ENCODE results near the gene NRTN.

NRTN gene

GRCh38 chr19:5789886-5790558, 14.8 kb upstream of the NRTN start:
- CTCF ChIA-PET = interaction anchor here (0.6 to 2.8 kb wide), 4 partner anchors 14 to 100 kb away, joined by 3 to 13 read pairs (median 5); partner anchors contain the start of genes NRTN and RPL36
- DNase-seq (ENCODE audit: low spot score) = peak; percentile 59
- TF ChIP-seq, protein P1, sequence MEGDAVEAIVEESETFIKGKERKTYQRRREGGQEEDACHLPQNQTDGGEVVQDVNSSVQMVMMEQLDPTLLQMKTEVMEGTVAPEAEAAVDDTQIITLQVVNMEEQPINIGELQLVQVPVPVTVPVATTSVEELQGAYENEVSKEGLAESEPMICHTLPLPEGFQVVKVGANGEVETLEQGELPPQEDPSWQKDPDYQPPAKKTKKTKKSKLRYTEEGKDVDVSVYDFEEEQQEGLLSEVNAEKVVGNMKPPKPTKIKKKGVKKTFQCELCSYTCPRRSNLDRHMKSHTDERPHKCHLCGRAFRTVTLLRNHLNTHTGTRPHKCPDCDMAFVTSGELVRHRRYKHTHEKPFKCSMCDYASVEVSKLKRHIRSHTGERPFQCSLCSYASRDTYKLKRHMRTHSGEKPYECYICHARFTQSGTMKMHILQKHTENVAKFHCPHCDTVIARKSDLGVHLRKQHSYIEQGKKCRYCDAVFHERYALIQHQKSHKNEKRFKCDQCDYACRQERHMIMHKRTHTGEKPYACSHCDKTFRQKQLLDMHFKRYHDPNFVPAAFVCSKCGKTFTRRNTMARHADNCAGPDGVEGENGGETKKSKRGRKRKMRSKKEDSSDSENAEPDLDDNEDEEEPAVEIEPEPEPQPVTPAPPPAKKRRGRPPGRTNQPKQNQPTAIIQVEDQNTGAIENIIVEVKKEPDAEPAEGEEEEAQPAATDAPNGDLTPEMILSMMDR (conservative IDR thresholded peaks at IDR 0.05; ENCODE audit: low read depth) = no peak
- POLR2A ChIA-PET (ENCODE audit: low non-redundant PET) = interaction anchor here (0.9 kb wide), 1 partner anchor 114 kb away, joined by 3 read pairs; no protein-coding TSS in a partner anchor
- peak overlapping the region; percentile 97 for H3K27ac ChIP-seq

GRCh38 chr19:5790559-5791520, 14.0 kb upstream of the NRTN start, which contains the start of gene DUS3L:
Gene DUS3L, minus strand, starts transcription at chr19:5791163. Its CDS starts 22 bp downstream, at chr19:5791141.
- TF ChIP-seq, protein P1 (conservative IDR thresholded peaks at IDR 0.05; ENCODE audit: low read depth) = no peak
- DNase-seq (ENCODE audit: low spot score) = peak; percentile 97
- H3K27ac ChIP-seq = peak within 1 kb of the TSS; percentile 97
- ChIA-PET CTCF (interaction anchor here (0.5 to 2.8 kb wide), 4 partner anchors 13 to 104 kb away, joined by 3 to 13 read pairs (median 4); partner anchors contain the start of genes NRTN and RPL36), POLR2A (ENCODE audit: low non-redundant PET) (interaction anchor here (0.9 kb wide), 1 partner anchor 21 kb away, joined by 10 read pairs; no protein-coding TSS in a partner anchor)

- POLR2A ChIA-PET (ENCODE audit: low non-redundant PET) = interaction anchor here (0.6 to 0.7 kb wide), 3 partner anchors 95 to 599 kb away, joined by 4 to 10 read pairs (median 5); partner anchors contain the start of genes SAFB and SAFB2
- CTCF ChIA-PET = interaction anchor here (0.6 to 2.8 kb wide), 2 partner anchors 12 to 71 kb away, joined by 4 to 13 read pairs; partner anchors contain the start of gene NRTN
- TF ChIP-seq, protein P1 (conservative IDR thresholded peaks at IDR 0.05; ENCODE audit: low read depth) = no peak
These were observed 12.6 kb upstream of the NRTN start for GRCh38 chr19:5792224-5792623.

GRCh38 chr19:5793188-5793587, 11.7 kb upstream of the NRTN start:
- DNase-seq (ENCODE audit: low spot score) = no peak
- peak overlapping the region; percentile 35; the same call in 1 of the 2 replicates for H3K27ac ChIP-seq
- ChIA-PET CTCF (interaction anchor here (0.5 to 0.9 kb wide), 7 partner anchors 10 to 600 kb away, joined by 3 to 6 read pairs (median 4); partner anchors contain the start of gene GTF2F1), POLR2A (ENCODE audit: low non-redundant PET) (interaction anchor here (0.7 kb wide), 1 partner anchor 737 kb away, joined by 3 read pairs; the partner anchor contains the start of gene TNFSF9)
- TF ChIP-seq, protein P1 (conservative IDR thresholded peaks at IDR 0.05; ENCODE audit: low read depth) = no peak

More at GRCh38 chr19:5792224-5792623, 12.6 kb upstream of the NRTN start:
- DNase-seq (ENCODE audit: low spot score) = no peak
- H3K27ac ChIP-seq = no peak overlapping the region

DNA sequence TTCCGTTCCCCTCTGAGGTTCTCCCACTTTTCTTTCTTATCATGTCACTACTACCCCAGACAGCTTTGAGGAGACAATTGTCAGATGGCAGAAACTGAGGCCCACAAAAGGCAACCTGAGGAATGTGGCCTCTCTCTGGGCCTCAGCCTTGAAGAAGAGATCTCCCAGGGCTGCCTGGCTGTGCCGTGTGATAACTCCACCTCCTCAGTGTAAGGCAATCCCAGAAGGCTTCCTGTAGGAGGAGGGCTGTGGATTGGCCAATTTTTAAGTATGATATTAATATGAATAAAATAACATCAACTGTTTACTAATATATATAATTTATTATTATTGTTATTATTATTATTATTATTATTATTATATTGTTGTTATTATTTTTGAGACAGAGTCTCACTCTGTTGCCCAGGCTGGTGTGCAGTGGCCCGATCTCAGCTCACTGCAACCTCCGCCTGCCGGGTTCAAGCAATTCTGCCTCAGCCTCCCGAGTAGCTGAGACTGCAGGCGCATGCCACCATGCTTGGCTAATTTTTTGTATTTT, 9.4 kb upstream of the NRTN start:
- CTCF ChIA-PET = interaction anchor here (0.8 to 2.7 kb wide), 2 partner anchors 9 to 98 kb away, joined by 3 to 14 read pairs; no protein-coding TSS in a partner anchor

More for the DNA sequence above, 9.4 kb upstream of the NRTN start:
- no peak overlapping the region for H3K27ac ChIP-seq
- POLR2A ChIA-PET (ENCODE audit: low non-redundant PET) = no interaction called here
- TF ChIP-seq, protein P1 (conservative IDR thresholded peaks at IDR 0.05; ENCODE audit: low read depth) = no peak
- DNase-seq (ENCODE audit: low spot score) = no peak

Measured in RWPE1 (cell line).